ENCODE results near the gene CDKAL1.
A peak's percentile ranks its signal among the peaks of the same experiment; 100 is the strongest.

The CDKAL1 gene

DNA sequence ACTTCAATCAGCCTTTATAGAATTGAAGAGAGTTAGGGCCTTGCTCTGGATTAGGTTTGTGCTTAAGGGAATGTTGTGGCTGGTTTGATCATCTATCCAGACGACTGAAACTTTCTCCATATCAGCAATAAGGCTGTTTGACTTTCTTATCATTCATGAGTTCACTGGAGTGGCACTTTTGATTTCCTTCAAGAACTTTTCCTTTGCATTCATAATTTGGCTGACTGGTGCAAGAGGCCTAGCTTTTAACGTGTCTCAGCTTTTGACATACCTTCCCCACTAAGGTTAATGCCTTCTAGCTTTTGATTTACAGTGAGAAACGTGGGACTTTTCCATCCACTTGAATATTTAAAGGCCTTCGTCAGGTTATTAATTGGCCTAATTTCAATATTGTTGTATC lies 461.8 kb downstream of the CDKAL1 start:
- DNase-seq: no peak

DNA sequence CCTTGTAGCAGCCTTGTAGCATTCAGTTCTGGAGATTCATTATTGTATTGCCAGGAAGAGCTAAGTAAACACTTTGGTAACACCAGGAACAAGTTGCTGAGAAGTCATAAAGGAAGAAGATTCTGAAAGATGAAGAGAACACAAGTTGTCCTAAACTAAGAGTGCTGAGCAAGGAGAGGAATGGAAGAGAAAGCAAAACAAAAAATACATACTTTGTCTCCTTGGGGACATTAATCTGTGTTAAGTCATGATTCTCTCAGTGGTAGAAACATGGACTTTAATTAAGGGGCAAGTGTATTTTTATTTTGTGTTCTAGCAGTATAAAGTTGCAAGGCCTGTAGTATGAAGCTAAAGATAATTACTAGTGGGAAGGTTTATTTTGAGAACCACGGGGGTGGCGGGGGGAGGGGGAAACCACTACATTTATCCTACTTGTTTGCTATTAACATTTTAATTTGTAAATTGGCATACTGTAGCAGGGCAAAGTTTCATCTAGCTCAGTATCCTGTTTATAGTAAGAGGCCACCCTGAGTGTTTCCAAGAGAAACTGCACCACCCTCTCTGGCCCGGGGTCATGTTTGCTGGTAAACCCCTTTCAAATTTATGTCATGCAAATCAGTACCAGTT lies 463.0 kb downstream of the CDKAL1 start:
- no peak for DNase-seq

DNA sequence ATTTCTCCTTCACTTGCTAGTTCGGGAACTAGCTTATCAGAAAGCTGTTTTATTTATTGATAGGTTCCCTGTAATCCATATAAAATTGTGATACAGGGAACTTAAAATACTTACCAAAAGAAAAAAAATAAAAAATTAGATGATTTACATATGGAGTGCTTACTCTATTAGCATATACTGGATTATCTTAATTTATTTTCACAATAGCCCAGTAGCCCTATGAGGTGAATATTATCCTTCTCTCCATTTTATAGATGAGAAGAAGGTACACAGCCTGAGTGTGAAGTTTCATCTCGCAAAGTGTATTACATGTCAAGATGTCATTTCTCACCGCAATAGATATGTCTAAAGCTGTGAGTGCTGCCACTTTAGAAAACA lies 463.5 kb downstream of the CDKAL1 start:
- DNase-seq: no peak

DNA sequence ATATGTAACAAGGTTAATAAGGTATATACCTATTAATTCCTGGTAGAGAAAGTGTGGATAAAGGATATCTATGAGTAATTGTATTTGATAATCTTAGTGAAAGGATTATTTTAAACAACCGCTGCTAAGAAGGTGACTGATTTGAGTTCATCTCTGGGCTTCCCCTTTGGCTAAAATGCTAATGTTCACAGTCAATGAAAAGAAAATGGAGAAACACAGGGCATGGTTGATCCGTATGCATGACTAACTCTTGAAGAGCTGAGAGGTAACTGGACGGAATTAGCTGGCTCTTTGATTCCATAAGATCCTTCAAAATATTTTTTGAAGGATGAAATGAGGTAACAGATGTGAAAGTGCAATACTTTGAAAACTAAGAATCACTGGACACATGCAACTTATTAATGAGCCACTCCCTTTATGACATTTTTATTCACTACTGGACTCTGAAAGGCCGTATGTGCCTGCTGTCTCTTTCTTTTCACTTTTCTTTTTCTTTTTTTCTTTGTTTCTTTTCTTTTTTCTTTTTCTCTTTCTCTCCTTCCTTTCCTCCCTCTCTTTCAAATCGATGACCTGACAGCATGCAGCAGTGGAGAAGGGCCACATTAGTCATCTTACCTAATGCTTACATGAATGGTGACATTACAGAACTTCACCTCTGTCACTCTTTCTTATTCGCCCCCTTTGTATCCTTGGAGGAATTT lies 464.6 kb downstream of the CDKAL1 start:
- DNase-seq: no peak

DNA sequence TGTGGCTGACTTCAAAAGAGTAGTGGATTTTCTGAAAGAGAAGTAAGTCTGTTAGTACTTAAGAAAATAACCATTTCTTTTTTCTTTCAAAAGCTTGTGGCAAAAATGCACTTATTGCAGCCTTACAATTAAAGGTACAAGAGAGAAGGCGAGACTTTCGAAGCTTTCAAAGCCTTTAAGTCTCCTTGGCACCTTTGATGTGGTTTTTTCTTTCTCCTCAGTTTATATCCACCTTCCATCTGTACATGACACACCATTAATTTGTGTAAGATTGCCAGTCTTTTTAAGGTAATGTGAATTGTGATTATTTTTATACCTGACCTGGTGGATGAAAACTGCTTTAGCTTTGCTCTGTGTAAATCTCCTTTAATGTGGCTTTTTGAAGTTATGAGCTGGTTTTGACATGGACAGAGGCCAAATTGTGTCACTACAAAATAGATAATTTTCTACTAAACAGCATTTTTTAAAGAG lies 466.1 kb downstream of the CDKAL1 start:
- DNase-seq: no peak

DNA sequence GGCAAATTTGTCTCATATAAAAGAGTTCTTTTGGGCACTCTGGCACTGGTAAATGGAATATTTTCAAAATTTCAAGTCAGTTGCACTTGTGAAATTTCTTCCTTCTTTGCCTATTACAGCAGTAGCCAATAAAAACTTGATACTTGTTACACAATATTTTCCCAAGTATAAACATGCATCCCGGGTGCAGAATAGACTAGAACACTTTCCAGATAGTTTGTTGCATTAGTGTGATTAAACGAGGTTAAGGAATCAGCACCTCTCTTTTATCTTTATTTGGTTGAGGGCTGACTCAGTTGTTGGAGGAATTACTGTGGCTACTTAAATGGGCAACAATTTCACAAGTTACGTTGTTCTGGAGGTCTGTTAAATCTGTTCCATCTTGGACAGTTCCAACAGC lies 467.5 kb downstream of the CDKAL1 start:
- no peak for DNase-seq

DNA sequence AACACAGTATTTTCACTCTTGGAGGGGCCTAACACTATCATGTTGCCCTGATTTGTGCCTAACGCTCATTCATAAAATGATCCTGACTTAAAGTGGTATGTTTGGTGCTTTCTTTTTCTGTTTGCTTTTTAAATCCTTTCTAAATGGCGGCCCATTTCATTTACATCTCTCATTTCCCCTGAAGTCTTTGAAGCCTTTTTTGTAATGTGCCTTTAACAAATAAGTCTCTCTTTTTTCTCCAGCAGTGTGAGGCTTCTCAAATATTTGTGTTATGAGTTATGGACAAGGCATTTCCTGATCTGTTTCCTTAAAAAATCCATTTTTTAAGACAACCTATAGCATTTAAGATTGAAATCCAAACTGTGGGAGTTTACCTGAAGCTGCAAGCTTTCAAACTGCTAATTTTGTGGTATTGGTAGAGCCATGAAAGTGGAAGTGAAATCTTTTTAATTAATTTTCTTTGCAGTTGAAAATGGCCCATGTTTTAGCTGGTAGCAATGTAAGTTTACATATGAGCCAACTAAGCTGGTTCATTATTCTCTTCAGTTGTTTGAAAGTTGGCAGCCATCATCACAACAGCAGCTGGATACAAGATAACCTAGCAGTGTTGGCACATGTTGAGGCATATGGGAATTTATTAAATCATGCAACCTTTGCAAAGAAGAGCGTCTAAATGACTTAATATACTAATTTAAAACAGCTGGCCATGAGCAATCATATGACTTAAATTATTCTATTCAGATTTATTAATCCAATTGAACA lies 469.7 kb downstream of the CDKAL1 start:
- DNase-seq: no peak

DNA sequence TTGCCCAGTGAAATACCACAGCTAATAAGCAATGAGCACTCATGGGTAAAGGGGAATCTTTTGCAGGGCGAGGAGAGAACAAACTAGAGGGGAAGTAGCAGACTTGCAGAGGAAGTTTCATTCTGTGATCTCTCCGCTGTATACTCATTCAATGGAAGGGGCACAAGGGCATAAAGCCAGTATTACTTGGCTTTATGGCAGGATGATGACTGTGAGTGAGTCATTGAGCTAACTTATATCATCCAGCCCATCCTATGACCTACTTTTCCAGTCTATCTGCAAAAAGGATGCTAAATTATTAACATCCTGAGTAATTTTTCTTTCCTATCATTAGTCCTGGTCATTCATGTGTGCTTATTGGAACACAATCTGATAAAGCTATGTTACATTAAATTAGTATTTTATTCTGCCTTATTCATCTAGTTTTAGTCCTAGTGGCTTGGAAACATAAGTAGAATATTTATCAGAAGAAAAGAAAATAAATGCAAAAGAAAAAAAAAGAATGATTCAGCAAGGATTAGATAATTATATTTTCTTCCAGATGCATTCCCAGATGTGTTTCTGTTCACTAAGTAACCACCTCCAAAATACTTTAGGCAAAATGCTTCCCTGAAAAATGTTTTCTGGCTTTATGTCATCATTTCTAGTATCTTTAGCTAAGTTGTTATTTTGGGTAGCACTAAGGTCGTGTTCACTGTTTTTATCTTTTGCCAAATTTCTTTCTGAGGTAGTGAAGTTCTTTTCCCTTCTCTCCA lies 471.7 kb downstream of the CDKAL1 start:
- peak; percentile 75 for DNase-seq

DNA sequence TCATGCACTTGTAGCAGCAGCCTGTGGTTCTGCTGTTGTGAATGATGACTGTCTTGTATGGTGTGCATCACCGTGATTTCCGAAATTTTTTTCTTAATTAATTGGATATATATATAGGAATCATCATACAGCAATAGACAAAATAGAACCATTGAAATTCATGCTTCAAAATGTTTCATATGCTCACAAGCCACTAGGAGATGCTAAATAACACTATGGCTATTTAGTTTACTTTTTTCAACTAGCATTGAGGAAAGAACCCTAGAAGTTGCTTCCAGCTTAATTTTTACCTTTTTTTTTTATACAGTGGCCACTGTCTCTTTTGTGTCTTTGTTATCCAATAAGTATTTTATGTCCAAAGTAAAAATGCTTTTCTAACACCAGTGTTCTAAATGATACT lies 485.4 kb downstream of the CDKAL1 start:
- no peak for DNase-seq

DNA sequence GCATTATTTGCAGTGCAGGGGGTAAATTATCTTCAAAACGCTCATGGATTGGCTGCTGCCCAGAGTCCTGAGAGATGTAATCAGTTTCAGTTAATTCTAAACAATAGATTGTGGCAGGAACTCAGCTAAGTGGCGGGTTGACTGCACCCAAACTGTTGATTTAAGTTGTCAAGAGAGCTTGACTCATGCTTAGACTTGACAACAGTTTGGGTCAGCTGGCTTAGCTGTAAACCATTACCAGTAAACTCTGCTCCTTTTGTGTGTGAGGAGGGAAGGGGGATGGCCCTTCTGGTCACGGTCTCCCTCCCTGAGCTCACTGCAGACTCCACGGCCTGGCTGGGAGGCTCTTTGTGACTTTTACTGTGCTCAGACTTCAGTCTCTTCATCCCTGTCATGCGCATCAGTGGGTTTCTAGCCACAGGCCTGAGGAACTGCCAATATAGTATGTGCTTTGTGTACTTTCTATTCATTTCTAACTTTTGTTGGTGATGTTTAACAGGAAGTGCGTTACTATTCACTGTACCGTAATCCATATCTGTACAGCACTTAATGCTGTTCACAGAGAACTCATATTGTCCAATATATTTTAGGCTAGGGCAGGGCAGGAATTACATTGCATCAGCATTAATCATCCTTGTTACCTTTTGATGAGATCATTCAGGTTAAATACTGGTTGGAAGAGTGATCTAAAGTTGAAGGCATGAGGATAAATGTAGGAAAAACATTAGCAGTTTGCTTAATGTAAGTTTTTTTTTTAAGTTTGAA lies 488.3 kb downstream of the CDKAL1 start:
- DNase-seq: no peak

DNA sequence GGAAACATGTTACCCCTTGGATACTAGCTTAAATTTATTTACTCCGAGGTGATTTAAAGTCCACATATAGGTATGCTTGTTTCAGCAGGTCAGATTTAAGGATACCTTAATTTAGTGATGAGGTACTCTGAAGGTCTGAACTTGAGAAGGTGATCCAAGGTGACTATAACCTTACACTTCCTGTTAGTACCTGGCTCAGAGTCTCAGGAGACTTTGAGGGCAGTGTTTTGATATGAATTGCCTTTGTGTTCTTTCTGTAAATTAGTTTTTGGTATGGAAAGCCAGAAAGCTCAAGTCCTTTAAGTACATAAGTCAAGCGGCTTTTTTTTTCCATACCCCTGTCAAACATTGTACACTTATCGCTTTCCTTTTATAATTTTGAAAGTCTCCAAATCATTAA lies 489.0 kb downstream of the CDKAL1 start:
- no peak for DNase-seq

DNA sequence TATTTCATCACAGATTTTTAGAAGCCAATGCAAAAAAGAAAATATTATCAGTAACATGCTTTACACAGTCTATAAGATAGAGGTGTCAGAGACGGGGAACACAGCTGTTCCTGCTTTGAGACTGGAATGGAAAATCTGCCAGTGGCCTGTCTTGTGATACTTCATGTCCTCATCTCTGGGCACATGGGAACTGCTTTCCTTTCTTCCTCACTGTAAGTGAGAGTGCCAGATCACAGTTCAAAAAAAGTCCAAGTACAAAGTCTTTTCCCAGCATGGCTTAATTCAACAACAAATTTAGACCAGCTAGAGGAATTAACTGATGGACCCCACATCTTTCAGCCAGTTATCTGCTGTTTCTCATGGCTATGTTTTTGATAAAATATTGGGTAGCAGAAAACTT lies 490.4 kb downstream of the CDKAL1 start:
- no peak for DNase-seq

DNA sequence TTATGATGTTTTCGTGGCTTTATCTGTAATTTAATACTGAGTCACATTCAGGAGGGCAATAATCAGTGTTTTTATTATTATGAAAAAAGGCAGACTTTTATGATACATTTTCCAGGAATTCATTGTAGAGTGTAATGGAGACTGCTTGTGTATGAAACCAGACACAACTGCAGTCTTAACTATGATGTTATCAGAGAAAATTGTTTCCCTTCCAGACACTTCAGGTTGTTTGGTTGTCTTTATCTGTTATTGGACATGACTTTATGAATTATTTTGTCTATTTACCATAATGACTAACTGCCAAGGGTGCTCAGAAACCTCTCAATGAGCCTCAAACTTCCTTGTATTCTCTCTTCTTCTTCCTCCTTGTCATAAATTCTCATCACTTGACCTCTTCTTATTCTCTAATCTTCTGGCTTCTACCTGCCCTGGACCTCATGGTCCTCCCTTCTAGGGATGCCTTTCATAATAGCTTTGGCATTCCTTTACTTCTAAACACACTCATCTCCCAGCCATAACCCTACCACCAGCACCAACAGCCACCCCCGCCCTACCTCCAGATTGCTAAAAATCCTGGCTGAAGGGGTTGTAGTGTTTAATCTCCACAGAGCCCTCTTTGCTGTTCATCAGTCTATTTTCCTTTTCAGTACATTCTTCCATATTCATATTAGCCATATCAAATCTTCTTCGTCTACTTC lies 492.5 kb downstream of the CDKAL1 start:
- no peak for DNase-seq

DNA sequence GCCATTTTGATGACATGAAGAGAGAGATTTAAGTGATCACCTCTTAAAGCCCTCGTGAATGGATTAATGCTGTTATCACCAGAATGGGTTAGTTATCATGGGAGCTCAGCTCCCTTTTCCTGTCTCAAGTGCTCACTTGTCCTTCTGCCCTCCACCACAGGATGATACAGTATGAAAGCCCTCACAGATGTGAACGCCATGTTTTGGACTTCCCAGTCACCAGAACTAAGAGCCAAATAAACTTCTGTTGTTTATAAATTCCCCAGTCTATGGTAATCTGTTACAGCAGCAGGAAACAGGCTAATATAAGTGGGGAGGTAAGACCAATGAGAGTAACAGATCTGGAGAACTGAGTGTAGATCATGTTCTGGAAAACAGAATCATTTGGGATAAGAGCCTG lies 493.2 kb downstream of the CDKAL1 start:
- no peak for DNase-seq

DNA sequence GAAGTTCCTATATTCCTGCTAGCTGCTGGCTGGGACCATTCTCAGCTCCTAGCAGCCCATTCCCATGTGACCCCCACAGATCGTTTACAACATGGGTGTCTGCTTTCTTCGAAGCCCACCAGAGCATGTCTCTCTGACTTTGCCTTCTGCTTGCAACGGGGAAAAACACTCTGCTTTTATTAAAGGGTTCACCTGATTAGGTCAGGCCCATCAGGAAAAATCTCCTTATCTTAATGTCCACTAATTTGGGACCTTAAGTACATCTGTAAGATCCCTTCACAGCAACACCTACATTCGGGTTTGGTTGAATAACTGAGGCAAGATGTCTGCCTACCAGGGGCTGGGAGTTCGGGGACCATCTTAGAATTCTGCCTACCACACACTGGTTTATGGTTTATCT lies 496.9 kb downstream of the CDKAL1 start:
- no peak for DNase-seq

DNA sequence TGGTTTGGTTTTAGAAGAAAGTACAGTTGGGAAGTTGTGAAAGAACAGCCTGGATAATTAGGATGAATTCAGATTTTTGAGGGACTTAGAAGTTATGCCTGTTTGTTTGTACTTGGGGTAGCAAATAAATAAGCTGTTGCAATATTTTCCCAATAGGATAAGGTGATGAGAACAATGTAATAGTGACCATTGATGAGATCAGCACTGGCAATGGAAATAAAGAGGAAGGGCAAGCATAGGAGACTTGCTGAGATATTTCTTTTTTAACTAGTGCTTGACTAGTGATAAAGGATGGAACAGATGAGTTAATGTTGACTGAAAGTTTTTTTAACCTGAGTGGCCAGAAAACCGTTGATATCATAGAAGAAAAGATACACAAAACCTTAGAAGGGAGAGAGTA lies 498.8 kb downstream of the CDKAL1 start:
- DNase-seq: no peak

DNA sequence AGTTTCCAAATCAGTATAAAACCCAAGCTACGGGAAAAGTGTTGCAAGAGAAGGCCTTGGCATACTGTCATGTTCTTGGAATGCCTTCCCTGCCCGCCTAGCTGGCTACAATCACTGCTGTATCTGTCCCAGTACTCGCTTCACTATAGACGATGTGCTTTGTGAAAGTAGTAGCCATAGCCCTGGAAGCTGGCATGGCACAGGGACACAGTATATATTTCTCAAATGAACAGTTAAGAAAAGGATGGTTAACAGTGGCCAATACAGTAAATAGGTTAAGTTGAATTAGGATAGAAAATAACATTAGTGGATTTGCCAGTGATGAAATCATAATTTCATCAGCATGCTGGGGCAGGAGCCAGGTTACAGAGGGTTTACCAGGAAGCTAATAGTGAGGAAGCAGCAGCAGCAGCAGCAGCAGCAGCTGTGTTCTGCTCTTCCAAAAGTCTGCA lies 499.3 kb downstream of the CDKAL1 start:
- DNase-seq: peak; percentile 24

DNA sequence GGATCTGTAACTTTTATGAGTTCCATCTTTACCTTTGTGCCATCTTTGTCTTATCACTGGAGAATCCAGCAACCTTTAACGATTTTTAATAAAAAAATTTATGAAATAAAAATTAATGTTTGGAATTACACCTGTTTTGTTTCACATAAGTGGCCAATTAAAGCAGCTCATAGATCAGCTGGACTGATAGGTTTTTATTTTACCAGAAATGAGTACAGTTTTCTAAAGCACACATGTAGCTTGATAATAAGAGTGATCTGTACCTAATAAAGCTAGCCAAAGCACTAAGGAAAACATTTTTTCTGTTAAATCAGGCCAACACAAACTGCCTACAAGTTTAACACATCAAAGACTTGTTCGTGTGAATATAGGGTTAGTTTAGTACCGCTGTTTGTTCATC lies 500.1 kb downstream of the CDKAL1 start:
- no peak for DNase-seq

DNA sequence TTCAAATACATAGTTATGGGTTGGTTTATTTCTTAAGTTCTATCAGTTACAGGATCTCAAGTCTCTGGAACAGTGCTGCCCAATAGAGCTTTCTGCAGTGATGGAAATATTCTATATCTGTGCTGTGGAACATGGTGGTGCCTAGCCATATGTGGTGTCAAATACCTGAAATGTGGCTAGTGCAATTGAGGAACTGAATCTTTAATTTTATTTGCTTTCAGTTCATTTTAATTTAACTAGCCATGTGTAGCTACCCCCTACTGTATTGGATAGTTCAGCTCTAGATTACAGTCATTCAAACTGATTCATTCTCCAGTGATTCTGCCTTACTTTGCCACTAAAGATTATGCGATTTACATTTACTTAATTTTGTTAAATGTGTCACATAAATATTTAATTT lies 503.2 kb downstream of the CDKAL1 start:
- no peak for DNase-seq

DNA sequence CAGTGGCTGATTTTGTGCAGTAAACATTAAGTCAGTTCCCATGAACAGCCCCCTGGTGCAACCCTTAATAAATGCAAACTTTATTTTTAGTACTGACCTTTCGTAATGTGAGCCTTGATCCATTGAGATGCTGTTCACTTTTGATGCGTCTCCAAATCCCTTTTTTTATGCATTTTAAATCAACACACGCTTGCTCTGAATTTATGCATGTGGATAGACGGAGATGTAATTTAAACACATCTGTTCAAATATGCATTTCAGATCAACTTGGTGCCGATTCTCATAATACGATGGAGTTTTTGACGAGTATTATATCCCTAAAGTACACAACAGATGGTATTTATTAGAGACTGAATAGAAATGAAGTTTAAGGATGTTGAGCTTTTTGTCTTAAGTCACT lies 505.7 kb downstream of the CDKAL1 start:
- no peak for DNase-seq

DNA sequence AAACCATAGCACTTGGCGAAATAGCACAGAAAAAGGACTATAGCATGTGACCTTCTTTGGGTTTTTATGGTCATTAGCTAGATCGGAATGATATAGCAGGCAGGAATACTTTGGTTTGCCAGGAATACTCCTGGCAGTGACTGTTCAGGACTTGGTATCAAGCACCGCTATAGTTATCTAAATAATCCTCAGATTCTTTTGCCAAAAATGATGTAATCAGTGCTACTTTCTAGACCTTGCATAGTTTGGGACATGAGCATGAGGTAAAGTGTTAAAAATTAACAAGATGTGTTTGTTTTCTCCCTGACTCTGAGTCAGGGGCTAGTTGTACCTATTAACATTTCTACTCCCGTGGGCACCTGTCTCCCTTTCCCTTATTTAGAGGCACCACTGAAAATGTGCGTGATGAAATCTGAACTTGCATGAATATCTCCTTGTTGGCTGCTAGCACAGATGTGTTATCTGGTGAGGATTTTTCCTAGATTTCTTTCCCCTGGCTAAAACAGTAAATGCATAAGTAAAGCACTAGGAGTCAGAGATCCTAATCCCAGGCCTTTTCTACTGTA lies 511.0 kb downstream of the CDKAL1 start:
- DNase-seq: no peak

DNA sequence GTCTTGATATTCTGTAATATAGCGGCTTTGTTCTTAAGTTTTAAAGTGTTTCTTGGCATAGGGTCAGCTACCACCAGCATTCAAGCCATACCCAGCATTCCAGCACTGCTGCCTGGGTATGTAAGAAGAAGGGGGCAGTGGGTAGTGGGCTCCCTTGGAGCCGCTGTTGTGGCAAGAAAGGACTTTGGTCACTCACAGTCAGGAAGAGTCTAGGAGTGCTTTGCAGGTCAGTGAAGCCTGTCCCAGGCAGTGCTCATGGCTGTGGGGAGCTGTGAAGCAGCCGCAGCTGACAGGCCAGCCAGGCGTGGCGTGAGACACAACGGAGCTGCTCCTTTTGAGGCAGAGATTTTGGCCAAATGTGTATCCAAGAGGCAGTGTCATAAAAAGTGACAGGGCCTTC lies 512.0 kb downstream of the CDKAL1 start:
- DNase-seq: no peak

Data from amniotic stem cell (primary cell).